WTC11 (cell line): ENCODE measurements around the gene RNF150. TPM values are rescaled to one million over a fixed set of nuclear protein-coding genes. Genes with fewer than 3 reads are reported as not detected.
A peak's percentile ranks its signal among the peaks of the same experiment; 100 is the strongest.

ENCODE experiments used
- ATAC-seq: fragments of 200-7000 bp; cut with Tn5 transposase; 2 replicates; pipeline ENCODE4 v1.10.0; 2021; ENCODE audit warnings: mild to moderate bottlenecking, moderate library complexity
- Bru-seq: library from RNA; stranded (reverse); fragments of 400-500 nt; gene quantifications from one replicate; lab custom pipeline; 2021; lab: Mats Ljungman, UMichigan
- CTCF ChIA-PET: fragments of 300-600 bp; sonication (Branson Sonifier 250); formaldehyde crosslinking; loops from one replicate; lab custom pipeline; 2021; ENCODE audit warnings: antibody characterized with exemption; lab: Charles Lee
- POLR2A ChIA-PET: fragments of 350-600 bp; sonication (Branson Sonifier 250); formaldehyde crosslinking; loops from one replicate; lab custom pipeline; 2021; ENCODE audit warnings: antibody characterized with exemption; lab: Charles Lee
- DNase-seq: peaks from one replicate; pipeline ENCODE4 v3.0.0; 2021; ENCODE audit warnings: low spot score
- H3K27ac Mint-ChIP-seq: 2 replicates; pipeline ENCODE4 v1.8.0; 2021; ENCODE audit warnings: mixed read lengths
- H3K27me3 Mint-ChIP-seq: 2 replicates; pipeline ENCODE4 v1.8.0; 2021; ENCODE audit warnings: low read depth, mild to moderate bottlenecking, moderate library complexity, mixed read lengths
- H3K36me3 Mint-ChIP-seq: 2 replicates; pipeline ENCODE4 v1.8.0; 2021; ENCODE audit warnings: mixed read lengths
- H3K4me1 Mint-ChIP-seq: 2 replicates; pipeline ENCODE4 v1.8.0; 2022; ENCODE audit warnings: mixed read lengths
- H3K4me3 Mint-ChIP-seq: 2 replicates; pipeline ENCODE4 v1.8.0; 2021; ENCODE audit warnings: mild to moderate bottlenecking, moderate library complexity, mixed read lengths
- H3K9me3 Mint-ChIP-seq: 2 replicates; pipeline ENCODE4 v1.8.0; 2021; ENCODE audit warnings: mixed read lengths
- ATF6 ChIP-seq: sonication (generic); formaldehyde crosslinking; IDR thresholded peaks from 2 replicates; pipeline ENCODE4 v1.8.1; 2023; ENCODE audit warnings: mild to moderate bottlenecking, missing genetic modification reagents
- CTCF ChIP-seq: fragments of 200-600 bp; IDR thresholded peaks from 2 replicates; pipeline ENCODE4 v1.8.0; 2022; ENCODE audit warnings: antibody characterized with exemption
- ESRRA ChIP-seq: sonication (generic); formaldehyde crosslinking; IDR thresholded peaks from 2 replicates; pipeline ENCODE4 v1.8.1; 2022; ENCODE audit warnings: mild to moderate bottlenecking, missing genetic modification reagents, borderline replicate concordance
- FOXK1 ChIP-seq: sonication (generic); formaldehyde crosslinking; IDR thresholded peaks from 2 replicates; pipeline ENCODE4 v1.8.0; 2022; ENCODE audit warnings: mild to moderate bottlenecking, moderate library complexity, missing genetic modification reagents
- FOXP1 ChIP-seq: sonication (generic); formaldehyde crosslinking; IDR thresholded peaks from 2 replicates; pipeline ENCODE4 v1.8.0; 2022; ENCODE audit warnings: missing genetic modification reagents, mild to moderate bottlenecking, moderate library complexity, borderline replicate concordance
- FOXP4 ChIP-seq: sonication (generic); formaldehyde crosslinking; IDR thresholded peaks from 2 replicates; pipeline ENCODE4 v1.8.0; 2022; ENCODE audit warnings: mild to moderate bottlenecking, missing genetic modification reagents
- NFYB ChIP-seq: sonication (generic); formaldehyde crosslinking; conservative IDR thresholded peaks from 2 replicates; pipeline ENCODE4 v1.8.0; 2022; ENCODE audit warnings: low read depth, missing genetic modification reagents
- RELA ChIP-seq: sonication (generic); formaldehyde crosslinking; IDR thresholded peaks from 2 replicates; pipeline ENCODE4 v1.8.1; 2022; ENCODE audit warnings: missing genetic modification reagents, mild to moderate bottlenecking, borderline replicate concordance
- SMAD4 ChIP-seq: sonication (generic); formaldehyde crosslinking; IDR thresholded peaks from 2 replicates; pipeline ENCODE4 v1.8.0; 2022; ENCODE audit warnings: mild to moderate bottlenecking, missing genetic modification reagents
- SOX15 ChIP-seq: fragments of 250-450 bp; sonication (Bioruptor Pico); IDR thresholded peaks from 2 replicates; pipeline ENCODE4 v1.9.0; 2021; ENCODE audit warnings: mild to moderate bottlenecking
- SP1 ChIP-seq: sonication (generic); formaldehyde crosslinking; conservative IDR thresholded peaks from 2 replicates; pipeline ENCODE4 v1.8.1; 2022; ENCODE audit warnings: missing genetic modification reagents
- STAT6 ChIP-seq: sonication (generic); formaldehyde crosslinking; conservative IDR thresholded peaks from 2 replicates; pipeline ENCODE4 v1.8.1; 2023; ENCODE audit warnings: mild to moderate bottlenecking, low read depth, missing genetic modification reagents, moderate library complexity
- ZBTB43 ChIP-seq: sonication (generic); formaldehyde crosslinking; IDR thresholded peaks from 2 replicates; pipeline ENCODE4 v1.8.1; 2023; ENCODE audit warnings: mild to moderate bottlenecking, missing genetic modification reagents
- ZNF121 ChIP-seq: sonication (generic); formaldehyde crosslinking; IDR thresholded peaks from 2 replicates; pipeline ENCODE4 v1.8.0; 2023; ENCODE audit warnings: missing genetic modification reagents
- ZNF138 ChIP-seq: sonication (generic); formaldehyde crosslinking; conservative IDR thresholded peaks from 2 replicates; pipeline ENCODE4 v1.8.1; 2022; ENCODE audit warnings: mild to moderate bottlenecking, moderate library complexity, missing genetic modification reagents
- ZNF396 ChIP-seq: fragments of 250-450 bp; sonication (Bioruptor Pico); IDR thresholded peaks from 2 replicates; pipeline ENCODE4 v1.8.0; 2021; ENCODE audit warnings: mild to moderate bottlenecking, moderate library complexity, borderline replicate concordance
- ZNF423 ChIP-seq: fragments of 250-450 bp; sonication (Bioruptor Pico); IDR thresholded peaks from 2 replicates; pipeline ENCODE4 v2.1.2; 2022; ENCODE audit warnings: mild to moderate bottlenecking, moderate library complexity
- long read RNA-seq, 3 experiments: library from RNA in 1 of 3; library from capped mRNA in 1 of 3; library from polyadenylated mRNA in 1 of 3; unstranded in 2 of 3; stranded (forward) in 1 of 3; transcript quantifications; one replicate each; pipeline ENCODE4 v2.0.0, GENCODE V29; 2021
- total RNA-seq: library from RNA; stranded (reverse); gene quantifications from 3 replicates; pipeline ENCODE4 v1.2.3, GENCODE V29; 2021
- TF ChIP-seq, protein P1 (sequence below): sonication (generic); formaldehyde crosslinking; IDR thresholded peaks from 2 replicates; pipeline ENCODE4 v1.8.1; 2023; ENCODE audit warnings: mild to moderate bottlenecking, moderate library complexity, missing genetic modification reagents
- TF ChIP-seq, protein P2 (sequence below): sonication (generic); formaldehyde crosslinking; IDR thresholded peaks from 2 replicates; pipeline ENCODE4 v1.8.0; 2022; ENCODE audit warnings: mild to moderate bottlenecking, missing genetic modification reagents

Gene RNF150
- 5.9 to 7.4 TPM (median 7.0 TPM) in 3 replicates for total RNA-seq
- Bru-seq, nascent RNA: percentile 49 among the genes with signal in this experiment
- long read RNA-seq, experiment 1, full-length matches to known transcripts: 6 of 14 reads
- long read RNA-seq, experiment 1, partial matches to known transcripts: 7 of 14 reads
- long read RNA-seq, experiment 1, other reads (novel, unspliced or antisense): 1 of 14 reads
- long read RNA-seq, experiment 2, full-length matches to known transcripts: 1 of 4 reads
- long read RNA-seq, experiment 2, partial matches to known transcripts: 0 of 4 reads
- long read RNA-seq, experiment 2, other reads (novel, unspliced or antisense): 3 of 4 reads
- long read RNA-seq, experiment 3: 0 reads

- Mint-ChIP-seq H3K27me3 (peaks cover 26% of the 10 kb centered on the region), H3K9me3 (no peaks in the 10 kb centered on the region), H3K4me1 (peaks cover 28% of the 10 kb centered on the region), H3K4me3 (peak within 1 kb of the TSS; percentile 83), H3K27ac (peak within 1 kb of the TSS; percentile 58; the same call in 1 of the 2 replicates), H3K36me3 (no peaks in the 10 kb centered on the region)
- DNase-seq (peak; percentile 78), ATAC-seq (peak; percentile 69)
- no peak for TF ChIP-seq ZNF121 (CRISPR knock-in tag)
- TF ChIP-seq CTCF: peak; percentile 48; the same call in 1 of the 2 replicates
- no peak for TF ChIP-seq ATF6
- TF ChIP-seq STAT6 (CRISPR knock-in tag): no peak
- TF ChIP-seq FOXP1 (CRISPR knock-in tag): peak; percentile 86
- TF ChIP-seq ZNF423 (CRISPR knock-in tag): 0 out of 2 replicates have a peak, but pooled peaks have one; percentile 31
- TF ChIP-seq, protein P1, sequence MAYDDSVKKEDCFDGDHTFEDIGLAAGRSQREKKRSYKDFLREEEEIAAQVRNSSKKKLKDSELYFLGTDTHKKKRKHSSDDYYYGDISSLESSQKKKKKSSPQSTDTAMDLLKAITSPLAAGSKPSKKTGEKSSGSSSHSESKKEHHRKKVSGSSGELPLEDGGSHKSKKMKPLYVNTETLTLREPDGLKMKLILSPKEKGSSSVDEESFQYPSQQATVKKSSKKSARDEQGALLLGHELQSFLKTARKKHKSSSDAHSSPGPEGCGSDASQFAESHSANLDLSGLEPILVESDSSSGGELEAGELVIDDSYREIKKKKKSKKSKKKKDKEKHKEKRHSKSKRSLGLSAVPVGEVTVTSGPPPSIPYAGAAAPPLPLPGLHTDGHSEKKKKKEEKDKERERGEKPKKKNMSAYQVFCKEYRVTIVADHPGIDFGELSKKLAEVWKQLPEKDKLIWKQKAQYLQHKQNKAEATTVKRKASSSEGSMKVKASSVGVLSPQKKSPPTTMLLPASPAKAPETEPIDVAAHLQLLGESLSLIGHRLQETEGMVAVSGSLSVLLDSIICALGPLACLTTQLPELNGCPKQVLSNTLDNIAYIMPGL: peak; percentile 91
- TF ChIP-seq SP1: 0 out of 2 replicates have a peak, but pooled peaks have one; percentile 3
- TF ChIP-seq FOXP4: 0 out of 2 replicates have a peak, but pooled peaks have one; percentile 44
- TF ChIP-seq FOXK1 (CRISPR knock-in tag): 0 out of 2 replicates have a peak, but pooled peaks have one; percentile 28
- TF ChIP-seq ZBTB43 (CRISPR knock-in tag): no peak; the same call in 1 of the 2 replicates
- TF ChIP-seq SMAD4 (CRISPR knock-in tag): no peak
- peak; percentile 43; the same call in 1 of the 2 replicates for TF ChIP-seq ESRRA
- TF ChIP-seq RELA: 0 out of 2 replicates have a peak, but pooled peaks have one; percentile 50
- TF ChIP-seq NFYB: no peak
- TF ChIP-seq SOX15 (CRISPR knock-in tag): no peak
- TF ChIP-seq ZNF396 (CRISPR knock-in tag): no peak
- peak; percentile 59; the same call in 1 of the 2 replicates for TF ChIP-seq ZNF138 (CRISPR knock-in tag)
- TF ChIP-seq, protein P2, sequence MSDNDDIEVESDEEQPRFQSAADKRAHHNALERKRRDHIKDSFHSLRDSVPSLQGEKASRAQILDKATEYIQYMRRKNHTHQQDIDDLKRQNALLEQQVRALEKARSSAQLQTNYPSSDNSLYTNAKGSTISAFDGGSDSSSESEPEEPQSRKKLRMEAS (CRISPR knock-in tag): 0 out of 2 replicates have a peak, but pooled peaks have one; percentile 19
- POLR2A ChIA-PET: interaction anchor here (0.7 to 0.9 kb wide), 2 partner anchors 264 to 271 kb away, joined by 3 read pairs; no protein-coding TSS in a partner anchor
- CTCF ChIA-PET: interaction anchor here (0.8 to 4.6 kb wide), 23 partner anchors 11 to 538 kb away, joined by 3 to 32 read pairs (median 5); partner anchors contain the start of gene TBC1D9
Observed at GRCh38 chr4:141133146-141133998, at the start of gene RNF150. TSS of gene RNF150 (minus strand) at chr4:141133469.
